Daoy (cell line): Measurements from ENCODE around the gene VIPR2. TPM values are rescaled to one million over a fixed set of nuclear protein-coding genes. Genes with fewer than 3 reads are reported as not detected.
"Not testable (repeated sequence)": the region's sequence is repeated elsewhere in the genome, so short reads cannot be mapped to it uniquely, and the experiment has no call there.

Source experiments
- DNase-seq: peaks from one replicate; pipeline ENCODE4 v3.0.0-alpha.2; 2015; ENCODE audit warnings: low read depth
- total RNA-seq: library from RNA; depleted of rRNA; stranded (reverse); fragments of >200 nt; shearing (Covaris generic); gene quantifications from 2 replicates; pipeline ENCODE4 v1.2.3, GENCODE V29; 2014; rRNA removed

Gene VIPR2
- total RNA-seq = 0.74 and 1.4 TPM in 2 replicates

- DNase-seq = peak; percentile 44
Measured at GRCh38 chr7:159144758-159145489, at the start of gene VIPR2. Gene VIPR2 (minus strand): TSS chr7:159144867. CDS start chr7:159144771, 96 bp downstream.

DNA sequence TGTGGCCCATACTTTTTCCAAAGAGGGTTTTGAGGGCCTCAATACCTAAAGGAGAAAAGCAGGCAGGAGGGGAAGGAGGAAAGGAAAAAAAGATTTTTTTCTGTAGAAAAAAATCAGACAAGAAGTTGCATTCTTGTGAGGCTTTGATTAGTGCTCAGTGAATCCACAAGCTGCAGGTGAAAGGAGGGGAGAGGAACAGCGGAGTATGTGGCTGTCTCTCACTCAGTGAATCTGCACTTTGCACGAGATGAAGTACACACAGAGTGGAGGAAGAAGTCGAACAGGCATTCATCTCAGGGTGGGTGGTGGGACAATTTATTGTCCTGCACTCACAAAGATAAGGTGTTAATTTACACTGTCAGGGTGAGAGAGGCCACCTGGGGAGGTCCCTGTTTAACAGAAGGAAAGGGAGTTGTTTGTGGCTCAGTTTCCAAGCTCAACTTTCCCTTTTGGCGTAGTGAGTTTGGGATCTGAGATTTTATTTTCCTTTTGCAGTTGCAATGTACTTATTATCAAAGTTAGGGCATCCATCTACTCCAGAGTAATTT is 49.0 kb upstream of the VIPR2 start:
- no peak for DNase-seq

DNA sequence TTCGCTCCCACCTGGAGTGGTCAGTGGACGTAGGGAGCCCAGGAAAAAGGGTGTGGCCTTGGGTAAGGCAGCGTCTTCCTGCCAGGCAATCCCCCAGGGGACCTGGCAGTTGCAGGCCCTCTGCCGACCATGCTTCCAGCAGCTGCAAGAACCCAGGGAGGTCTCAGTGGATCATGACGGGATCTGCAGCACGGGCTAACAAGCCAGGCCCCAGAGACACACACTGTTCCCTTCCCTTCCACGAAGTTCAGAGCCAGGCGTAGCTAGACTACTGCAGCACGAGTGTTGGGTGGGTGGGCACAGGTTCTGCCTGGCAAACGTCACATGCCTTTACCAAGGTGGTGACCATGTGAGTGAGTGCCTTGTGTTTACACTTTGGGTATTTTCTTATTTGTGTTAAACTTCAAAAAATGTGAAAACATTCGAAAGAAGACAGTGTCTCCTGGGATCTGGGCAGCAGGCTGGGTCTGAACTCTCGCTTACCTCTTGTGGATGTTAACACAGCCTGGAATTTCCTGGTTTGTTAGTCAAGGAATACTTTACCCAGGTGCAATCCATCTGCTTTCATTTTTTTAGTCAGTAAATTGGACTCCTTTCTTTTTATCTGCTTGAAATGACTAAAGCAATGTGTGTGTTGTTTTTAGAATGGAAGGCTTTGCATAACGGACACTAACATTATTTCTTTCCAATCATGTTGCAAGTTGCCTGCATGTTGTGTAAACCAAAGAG is 48.2 kb upstream of the VIPR2 start:
- no peak for DNase-seq

DNA sequence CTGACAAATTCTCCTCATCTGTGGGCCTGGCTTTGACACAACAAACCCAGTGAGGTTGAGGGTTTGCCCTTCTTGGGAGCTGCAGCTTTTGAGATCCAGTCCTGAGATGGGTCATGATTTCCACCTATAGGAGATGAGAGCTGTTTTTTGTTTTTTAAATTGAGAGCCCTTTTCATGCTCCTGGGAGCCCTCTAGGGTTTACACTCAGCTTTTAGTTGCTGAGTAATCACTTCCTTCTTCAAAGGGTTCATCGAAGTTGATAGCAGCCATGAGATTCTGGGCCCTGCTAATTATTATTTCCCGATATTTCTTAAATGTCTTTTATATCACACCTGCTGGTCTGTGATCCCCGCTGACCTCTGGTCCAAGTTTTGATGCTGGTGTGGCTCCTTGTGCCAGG is 47.3 kb upstream of the VIPR2 start:
- no peak for DNase-seq

- no peak for DNase-seq
Measured at GRCh38 chr7:159191236-159191635, 46.6 kb upstream of the VIPR2 start.

GRCh38 chr7:159188011-159188410 is 43.3 kb upstream of the VIPR2 start:
- no peak for DNase-seq

- DNase-seq = no peak
Measured at GRCh38 chr7:159179241-159179640, 34.6 kb upstream of the VIPR2 start.

DNA sequence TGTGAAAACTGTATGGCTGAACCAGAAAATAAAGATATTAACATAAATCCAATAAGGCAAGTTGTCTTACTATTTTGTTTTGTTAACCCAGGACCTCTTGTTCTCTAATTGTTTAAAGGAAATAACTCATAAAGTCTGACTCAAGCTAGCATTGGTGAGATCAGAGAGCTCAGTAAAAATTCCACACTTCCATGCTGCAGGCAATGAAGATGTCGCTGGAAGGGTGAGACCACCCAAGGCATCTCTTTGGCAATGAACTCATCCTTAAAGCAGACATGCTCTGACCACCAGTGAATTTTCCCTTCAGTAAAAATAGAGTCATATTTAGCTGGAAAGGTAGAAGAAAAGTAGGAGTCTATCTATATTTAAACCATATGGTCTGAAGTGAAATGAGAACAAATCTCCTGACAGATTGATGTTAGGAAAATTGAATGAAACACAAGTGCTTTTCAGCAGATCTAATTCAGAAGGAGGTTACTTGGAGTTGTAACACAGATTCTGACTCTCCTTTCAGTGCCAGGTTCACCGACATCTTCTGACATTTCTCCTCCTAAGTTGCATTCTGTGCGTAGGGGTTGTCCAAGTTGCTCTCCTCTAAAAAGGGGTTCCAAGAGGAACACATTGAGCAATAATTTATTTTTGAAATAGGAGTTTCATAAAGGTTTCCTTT is 32.8 kb upstream of the VIPR2 start:
- DNase-seq = no peak

- DNase-seq = no peak
Measured at GRCh38 chr7:159175792-159176191, 31.1 kb upstream of the VIPR2 start.

DNA sequence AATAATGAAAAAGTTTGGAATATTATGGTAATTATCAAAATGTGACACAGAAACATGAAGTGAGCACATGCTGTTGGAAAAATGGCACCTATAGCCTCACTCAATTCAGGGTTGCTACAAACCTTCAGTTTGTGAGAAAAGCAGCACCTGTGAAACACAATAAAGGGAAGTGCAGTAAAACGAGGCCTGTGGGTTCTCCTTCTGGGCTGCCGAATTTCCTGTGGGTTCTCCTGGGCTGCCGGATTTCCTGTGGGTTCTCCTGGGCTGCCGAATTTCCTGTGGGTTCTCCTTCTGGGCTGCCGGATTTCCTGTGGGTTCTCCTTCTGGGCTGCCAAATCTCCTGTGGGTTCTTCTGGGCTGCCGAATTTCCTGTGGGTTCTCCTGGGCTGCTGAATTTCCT is 30.4 kb upstream of the VIPR2 start:
- not testable (repeated sequence) for DNase-seq

DNA sequence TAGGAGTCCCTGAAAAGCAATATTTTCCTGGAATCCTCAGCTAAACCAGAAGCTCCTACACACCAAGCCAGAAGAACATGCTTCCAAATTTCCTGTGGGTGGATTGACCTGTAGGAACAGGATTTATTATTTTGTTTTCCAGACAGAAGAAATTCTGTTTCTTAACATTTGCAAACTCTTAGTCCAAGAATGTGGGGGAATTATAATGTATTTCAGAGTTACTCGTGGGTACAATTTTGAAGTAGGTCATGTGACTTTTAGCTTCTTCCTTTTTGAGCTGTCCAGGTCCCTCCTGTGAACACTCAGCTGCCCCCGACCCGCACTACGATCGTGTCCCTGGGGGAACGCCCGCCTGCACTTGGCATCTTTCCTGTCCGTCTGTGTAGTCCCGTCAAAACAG is 27.7 kb upstream of the VIPR2 start:
- DNase-seq = no peak

- DNase-seq = no peak
Measured at GRCh38 chr7:159169391-159169790, 24.7 kb upstream of the VIPR2 start.

DNA sequence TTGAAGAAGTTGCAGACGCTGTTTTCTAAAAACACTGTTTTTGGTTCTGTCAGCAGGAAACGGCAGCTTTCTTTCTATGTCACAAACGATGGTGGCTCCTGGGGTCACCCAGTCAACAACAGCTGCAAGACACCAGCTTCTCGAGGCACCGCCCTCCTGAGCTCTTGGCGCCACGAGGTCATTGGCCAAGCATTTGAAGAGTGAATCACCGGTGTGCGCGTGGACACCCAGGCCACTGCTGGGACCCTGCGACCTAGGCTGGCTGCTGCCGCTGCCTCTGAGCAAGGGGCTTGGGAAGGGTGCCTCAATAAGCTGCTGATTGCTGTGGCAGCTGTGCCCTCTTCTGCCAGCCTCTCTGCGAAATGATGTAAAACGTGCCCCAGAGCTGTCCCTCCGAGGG is 22.5 kb upstream of the VIPR2 start:
- DNase-seq = no peak

DNA sequence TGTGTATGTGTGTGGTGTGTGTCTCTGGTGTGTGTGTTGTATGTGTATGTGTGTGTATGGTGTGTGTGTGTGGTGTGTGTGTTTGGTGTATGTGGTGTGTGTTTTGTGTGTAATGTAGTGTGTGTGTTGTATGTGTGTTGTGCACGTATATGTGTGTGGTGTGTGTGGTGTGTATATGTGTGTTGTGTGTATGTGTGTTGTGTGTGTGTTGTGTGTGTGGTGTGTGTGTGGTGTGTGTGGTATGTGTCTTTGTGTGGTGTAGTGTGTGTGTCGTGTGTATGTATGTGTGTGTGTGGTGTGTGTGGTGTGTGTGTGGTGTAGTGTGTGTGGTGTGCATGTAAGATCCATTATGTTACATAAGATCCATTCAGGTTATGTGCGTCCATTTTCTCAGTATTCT is 21.9 kb upstream of the VIPR2 start:
- DNase-seq = no peak

DNA sequence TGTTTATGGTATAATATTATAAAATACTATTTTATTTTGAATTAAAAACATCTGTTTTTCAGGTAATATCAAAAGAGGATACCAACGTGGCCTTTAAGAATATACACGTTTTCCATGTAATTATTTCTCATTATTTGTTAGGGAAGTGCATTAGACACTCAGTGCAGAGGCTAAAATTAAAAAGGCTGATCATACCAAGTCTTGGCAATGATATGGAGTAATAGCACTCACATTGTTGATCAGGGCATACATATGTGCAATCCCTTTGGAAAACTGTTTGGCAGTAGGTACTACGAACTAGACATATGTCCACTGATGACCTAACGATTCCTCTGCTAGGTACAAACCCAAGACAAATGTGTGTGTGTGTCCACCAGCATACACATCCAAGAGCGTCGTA is 20.7 kb upstream of the VIPR2 start:
- no peak for DNase-seq

DNA sequence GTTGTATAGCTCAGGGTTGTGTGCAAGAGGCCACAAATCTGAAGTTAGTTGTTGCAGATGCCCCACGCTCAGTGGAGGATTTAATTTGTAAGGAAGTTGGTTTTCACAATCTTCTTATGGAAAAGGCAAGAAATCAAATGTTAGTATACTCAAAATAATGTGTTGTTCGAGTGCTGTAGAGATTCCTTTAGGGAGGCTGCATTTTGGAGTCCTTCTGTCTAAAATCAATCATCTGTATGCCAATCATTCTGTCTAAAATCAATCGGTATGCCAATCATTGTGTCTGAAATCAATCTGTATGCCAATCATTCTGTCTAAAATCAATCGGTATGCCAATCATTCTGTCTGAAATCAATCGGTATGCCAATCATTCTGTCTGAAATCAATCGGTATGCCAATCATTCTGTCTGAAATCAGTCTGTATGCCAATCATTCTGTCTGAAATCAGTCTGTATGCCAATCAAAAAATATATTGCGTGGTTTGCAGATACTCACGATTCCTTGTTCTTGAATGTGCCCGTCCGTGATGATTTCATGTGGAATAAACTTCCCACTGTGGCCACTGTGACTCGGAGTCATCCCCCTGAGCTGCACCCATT is 19.1 kb upstream of the VIPR2 start:
- DNase-seq = not testable (repeated sequence)

DNA sequence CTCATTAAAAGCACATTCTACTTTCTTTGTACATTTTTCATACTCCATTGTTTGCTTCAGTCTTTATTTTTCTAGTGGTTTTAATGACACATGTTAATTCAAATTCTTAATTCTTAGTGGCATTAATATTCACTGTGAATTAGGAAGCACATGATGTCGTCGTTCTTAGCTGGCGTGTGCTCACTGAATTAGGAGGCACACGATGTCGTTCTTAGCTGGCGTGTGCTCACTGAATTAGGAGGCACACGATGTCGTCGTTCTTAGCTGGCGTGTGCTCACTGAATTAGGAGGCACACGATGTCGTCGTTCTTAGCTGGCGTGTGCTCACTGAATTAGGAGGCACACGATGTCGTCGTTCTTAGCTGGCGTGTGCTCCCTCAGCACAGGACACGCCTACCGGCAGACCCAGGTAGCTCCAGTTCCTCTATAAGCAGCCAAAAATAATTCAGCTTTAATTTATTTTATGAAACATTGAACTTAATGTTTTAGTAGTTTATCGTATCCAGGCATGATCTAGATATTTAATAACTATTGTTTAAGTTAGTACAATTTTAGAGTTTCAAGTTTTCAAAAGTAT is 17.5 kb upstream of the VIPR2 start:
- DNase-seq = not testable (repeated sequence)

GRCh38 chr7:159160450-159160849 is 15.8 kb upstream of the VIPR2 start:
- no peak for DNase-seq

DNA sequence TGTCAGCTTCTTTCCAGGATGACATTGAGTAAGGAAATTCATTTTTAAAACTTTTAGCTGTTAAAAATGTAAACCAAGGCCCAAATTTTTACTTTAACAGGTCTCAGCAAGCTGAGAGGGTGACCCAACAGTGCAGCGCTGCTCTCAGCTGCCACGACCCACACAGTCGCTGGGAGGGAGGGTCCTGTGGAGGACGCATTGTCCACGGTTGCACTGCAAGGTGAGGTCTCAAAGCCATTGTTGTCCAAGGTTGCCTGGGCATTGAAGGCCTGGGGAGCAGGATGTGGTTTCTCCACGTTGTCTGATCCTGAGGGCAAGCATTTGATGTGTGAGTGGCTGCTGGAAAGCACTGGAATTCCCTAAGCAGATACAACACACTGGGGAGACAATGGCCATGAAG is 15.1 kb upstream of the VIPR2 start:
- no peak for DNase-seq

DNA sequence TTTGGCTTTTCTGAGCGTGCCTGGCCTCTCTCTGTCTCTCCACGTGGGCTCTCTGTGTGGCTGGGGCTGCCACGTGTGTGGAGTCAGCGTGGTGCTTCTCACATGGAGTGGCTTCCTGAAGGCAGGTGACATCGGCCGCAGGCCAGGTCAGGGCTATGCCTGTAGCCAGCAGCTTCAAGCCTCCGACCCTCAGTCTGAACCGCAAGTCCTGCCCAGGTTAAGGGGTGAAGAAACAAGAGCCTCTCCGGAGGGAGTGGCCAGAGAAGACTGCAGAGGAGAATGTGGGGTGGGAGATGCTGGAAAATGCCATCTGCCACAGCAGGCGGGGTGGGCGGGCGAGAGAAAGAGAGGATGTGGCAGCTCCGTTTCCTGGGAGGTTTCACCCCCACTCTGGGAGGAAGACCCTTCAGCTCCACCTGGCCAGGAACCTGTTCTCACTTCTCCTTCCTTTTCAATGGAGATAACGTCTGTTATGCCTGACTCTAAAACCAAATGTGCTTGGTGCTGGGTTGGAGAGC is 14.3 kb upstream of the VIPR2 start:
- DNase-seq = no peak

- no peak for DNase-seq
Measured at GRCh38 chr7:159158125-159158887, 13.6 kb upstream of the VIPR2 start.
